PFSK-1 (cell line): Measurements from ENCODE around the gene MAPRE2.

Source experiments
- POLR2AphosphoS5 ChIP-seq: IDR thresholded peaks from 2 replicates; pipeline ENCODE4 v1.6.1; 2012; ENCODE audit warnings: low read depth, mild to moderate bottlenecking, control low read depth, low read length, moderate library complexity
- REST ChIP-seq, 2 experiments: IDR thresholded peaks; 2 replicates each; pipeline versions ENCODE4 v1.6.1 to v1.8.0; 2011 to 2012; ENCODE audit warnings: low read depth in 2 of 2, low read length in 2 of 2, control low read depth in 1 of 2, inconsistent platforms in 1 of 2, mild to moderate bottlenecking in 1 of 2, moderate library complexity in 1 of 2; ENCODE audit not compliant: insufficient read depth in 1 of 2
- SIN3A ChIP-seq: IDR thresholded peaks from 2 replicates; pipeline ENCODE4 v1.6.1; 2012; ENCODE audit warnings: mild to moderate bottlenecking, low read length, moderate library complexity, borderline replicate concordance; ENCODE audit not compliant: insufficient read depth
- TAF1 ChIP-seq: IDR thresholded peaks from 2 replicates; pipeline ENCODE4 v1.6.1; 2012; ENCODE audit warnings: low read length, control low read depth, borderline replicate concordance; ENCODE audit not compliant: insufficient read depth

GRCh38 chr18:35055726-35056125 lies 14.5 kb downstream of the MAPRE2 start:
- TF ChIP-seq SIN3A (no peak), TAF1 (no peak), REST (IDR thresholded peaks at IDR 0.05; ENCODE audit: insufficient read depth in 1 of 2, low read depth in 2 of 2, low read length in 2 of 2) (no peak), POLR2AphosphoS5 (no peak)
